Limb (tissue), 2 donors: ENCODE data around the gene PACRG.

Experiments
- DNase-seq, 2 donors: peaks; one replicate each; pipeline ENCODE4 v3.0.0-alpha.2; 2016; ENCODE audit errors: extremely low spot score in 2 of 2

The PACRG gene

GRCh38 chr6:163329991-163330390, 602.2 kb downstream of the PACRG start:
- no peak for DNase-seq

- DNase-seq = no peak
These were observed 603.5 kb downstream of the PACRG start for GRCh38 chr6:163331245-163331644.

- no peak for DNase-seq
These were observed 604.8 kb downstream of the PACRG start for GRCh38 chr6:163332575-163332974.

- DNase-seq = no peak
These were observed 605.3 kb downstream of the PACRG start for GRCh38 chr6:163333038-163333437.

GRCh38 chr6:163333701-163334663, 606.2 kb downstream of the PACRG start:
- no peak for DNase-seq

GRCh38 chr6:163335056-163335455, 607.3 kb downstream of the PACRG start:
- DNase-seq = no peak

- peak in 1 of 2 donors; percentile 72 for DNase-seq
These were observed 608.1 kb downstream of the PACRG start for GRCh38 chr6:163335671-163336545.

- DNase-seq = no peak
These were observed 609.2 kb downstream of the PACRG start for GRCh38 chr6:163336961-163337360.

GRCh38 chr6:163337958-163338357, 610.2 kb downstream of the PACRG start:
- DNase-seq = no peak

GRCh38 chr6:163338671-163339405, 611.1 kb downstream of the PACRG start:
- DNase-seq = peak; percentile 69 to 86

GRCh38 chr6:163339466-163339865, 611.7 kb downstream of the PACRG start:
- DNase-seq = no peak

- DNase-seq = no peak
These were observed 612.6 kb downstream of the PACRG start for GRCh38 chr6:163340201-163340887.

- DNase-seq = no peak
These were observed 613.7 kb downstream of the PACRG start for GRCh38 chr6:163341224-163342061.

- DNase-seq = no peak
These were observed 615.1 kb downstream of the PACRG start for GRCh38 chr6:163342571-163343539.

- DNase-seq = no peak
These were observed 615.8 kb downstream of the PACRG start for GRCh38 chr6:163343609-163344008.

GRCh38 chr6:163344411-163344810, 616.6 kb downstream of the PACRG start:
- no peak for DNase-seq

- no peak for DNase-seq
These were observed 618.2 kb downstream of the PACRG start for GRCh38 chr6:163345931-163346330.

- peak in 1 of 2 donors; percentile 62 for DNase-seq
These were observed 618.8 kb downstream of the PACRG start for GRCh38 chr6:163346497-163346961.

- no peak for DNase-seq
These were observed 619.3 kb downstream of the PACRG start for GRCh38 chr6:163347021-163347446.
